SU-DHL-6 (cell line): Measurements from ENCODE around the gene CYP2A6.

Source experiments
- EZH2phosphoT487 ChIP-seq: fragments of 200-600 bp; sonication (generic), shearing (Covaris generic); conservative IDR thresholded peaks from 2 replicates; pipeline ENCODE4 v1.6.1; 2018; ENCODE audit warnings: mild to moderate bottlenecking, antibody characterized with exemption, low read length, moderate library complexity, mixed read lengths
- TF ChIP-seq, protein P1 (sequence below): fragments of 200-600 bp; sonication (generic); IDR thresholded peaks from one replicate; pipeline ENCODE4 v1.5.1; 2017; ENCODE audit warnings: antibody characterized with exemption, mild to moderate bottlenecking, low read length, moderate library complexity; ENCODE audit not compliant: insufficient read depth, poor library complexity, severe bottlenecking

- TF ChIP-seq, protein P1, sequence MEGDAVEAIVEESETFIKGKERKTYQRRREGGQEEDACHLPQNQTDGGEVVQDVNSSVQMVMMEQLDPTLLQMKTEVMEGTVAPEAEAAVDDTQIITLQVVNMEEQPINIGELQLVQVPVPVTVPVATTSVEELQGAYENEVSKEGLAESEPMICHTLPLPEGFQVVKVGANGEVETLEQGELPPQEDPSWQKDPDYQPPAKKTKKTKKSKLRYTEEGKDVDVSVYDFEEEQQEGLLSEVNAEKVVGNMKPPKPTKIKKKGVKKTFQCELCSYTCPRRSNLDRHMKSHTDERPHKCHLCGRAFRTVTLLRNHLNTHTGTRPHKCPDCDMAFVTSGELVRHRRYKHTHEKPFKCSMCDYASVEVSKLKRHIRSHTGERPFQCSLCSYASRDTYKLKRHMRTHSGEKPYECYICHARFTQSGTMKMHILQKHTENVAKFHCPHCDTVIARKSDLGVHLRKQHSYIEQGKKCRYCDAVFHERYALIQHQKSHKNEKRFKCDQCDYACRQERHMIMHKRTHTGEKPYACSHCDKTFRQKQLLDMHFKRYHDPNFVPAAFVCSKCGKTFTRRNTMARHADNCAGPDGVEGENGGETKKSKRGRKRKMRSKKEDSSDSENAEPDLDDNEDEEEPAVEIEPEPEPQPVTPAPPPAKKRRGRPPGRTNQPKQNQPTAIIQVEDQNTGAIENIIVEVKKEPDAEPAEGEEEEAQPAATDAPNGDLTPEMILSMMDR, result no peak
- TF ChIP-seq EZH2phosphoT487, result no peak
Observed at GRCh38 chr19:40836754-40837429, 13.4 kb downstream of the CYP2A6 start.
